ENCODE measurements around the gene AQP9. TPM values are rescaled to one million over a fixed set of nuclear protein-coding genes. Genes with fewer than 3 reads are reported as not detected.

Gene AQP9
- total RNA-seq, 2 donors from 2014 or later, result 0.17 to 0.18 TPM

- Histone ChIP-seq H3K36me3 (no peaks in the 10 kb centered on the region), H3K27ac (no peak overlapping the region), H3K4me1 (replicated peaks) (no peaks in the 10 kb centered on the region), H3K9me3 (no peaks in the 10 kb centered on the region), H3K4me3 (no peak overlapping the region), H3K27me3 (replicated peaks; ENCODE audit: insufficient read depth) (no peaks in the 10 kb centered on the region)
- 87% methylated on average over 6 of the region's 6 CpGs for WGBS
- TF ChIP-seq POLR2A (IDR thresholded peaks at IDR 0.05), result no peak
- TF ChIP-seq POLR2AphosphoS5 (IDR thresholded peaks at IDR 0.05), result no peak
- no peak for TF ChIP-seq CTCF (IDR thresholded peaks at IDR 0.05)
- intact Hi-C loops (cut with DNase I), result no loop called here
- DNase-seq (ENCODE audit: low spot score), result no peak
Observed at GRCh38 chr15:58159827-58160386, 21.7 kb downstream of the AQP9 start.

- H3K27ac ChIP-seq, result no peak overlapping the region
- TF ChIP-seq POLR2AphosphoS5 (IDR thresholded peaks at IDR 0.05) (no peak), POLR2A (IDR thresholded peaks at IDR 0.05) (no peak), CTCF (IDR thresholded peaks at IDR 0.05) (no peak)
- H3K4me3 ChIP-seq, result no peak overlapping the region
- intact Hi-C loops (cut with DNase I), result no loop called here
- DNase-seq (ENCODE audit: low spot score), result no peak
- no peaks in the 10 kb centered on the region for H3K4me1 ChIP-seq (replicated peaks)
- no peaks in the 10 kb centered on the region for H3K27me3 ChIP-seq (replicated peaks; ENCODE audit: insufficient read depth)
- H3K9me3 ChIP-seq, result no peaks in the 10 kb centered on the region
- 58% methylated on average over 1 of the region's 1 CpG for WGBS
- no peaks in the 10 kb centered on the region for H3K36me3 ChIP-seq
Observed at GRCh38 chr15:58161436-58161930, 23.3 kb downstream of the AQP9 start.

DNA sequence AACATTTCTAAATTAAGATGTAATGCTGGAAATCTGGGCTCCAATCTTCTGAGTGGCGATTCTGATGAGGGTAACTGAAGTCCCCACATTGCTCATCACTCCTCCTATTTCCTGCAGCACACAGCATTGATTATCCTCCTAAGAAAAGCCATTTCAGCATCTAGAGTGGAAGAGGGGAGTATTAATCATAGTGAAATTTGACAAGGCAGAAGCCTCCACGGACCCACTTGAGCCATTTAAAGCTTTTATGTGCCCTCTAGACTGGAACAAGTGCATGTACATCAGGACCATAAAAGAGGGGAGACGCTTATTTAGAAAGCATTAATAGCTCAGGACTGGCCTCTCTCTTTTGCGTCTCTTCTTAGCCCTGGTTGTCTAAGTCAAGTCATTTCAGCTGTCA, 25.8 kb downstream of the AQP9 start:
- H3K9me3 ChIP-seq, result no peaks in the 10 kb centered on the region
- no peak overlapping the region for H3K4me3 ChIP-seq
- H3K27me3 ChIP-seq (replicated peaks; ENCODE audit: insufficient read depth), result no peaks in the 10 kb centered on the region
- no peak for DNase-seq (ENCODE audit: low spot score)
- WGBS, result 62% methylated on average over 4 of the region's 4 CpGs
- H3K36me3 ChIP-seq, result no peaks in the 10 kb centered on the region
- H3K27ac ChIP-seq, result no peak overlapping the region
- intact Hi-C loops (cut with DNase I), result no loop called here
- TF ChIP-seq POLR2AphosphoS5 (IDR thresholded peaks at IDR 0.05), result no peak
- TF ChIP-seq CTCF (IDR thresholded peaks at IDR 0.05), result no peak
- TF ChIP-seq POLR2A (IDR thresholded peaks at IDR 0.05), result no peak
- no peaks in the 10 kb centered on the region for H3K4me1 ChIP-seq (replicated peaks)

GRCh38 chr15:58164926-58165325, 26.7 kb downstream of the AQP9 start:
- Histone ChIP-seq H3K4me1 (replicated peaks) (no peaks in the 10 kb centered on the region), H3K27ac (no peak overlapping the region), H3K36me3 (no peaks in the 10 kb centered on the region), H3K9me3 (no peaks in the 10 kb centered on the region), H3K4me3 (no peak overlapping the region), H3K27me3 (replicated peaks; ENCODE audit: insufficient read depth) (no peaks in the 10 kb centered on the region)
- TF ChIP-seq POLR2A (IDR thresholded peaks at IDR 0.05) (no peak), CTCF (IDR thresholded peaks at IDR 0.05) (no peak), POLR2AphosphoS5 (IDR thresholded peaks at IDR 0.05) (no peak)
- DNase-seq (ENCODE audit: low spot score), result no peak
- WGBS, result 94% methylated on average over 1 of the region's 1 CpG
- intact Hi-C loops (cut with DNase I), result no loop called here

GRCh38 chr15:58165661-58166060, 27.5 kb downstream of the AQP9 start:
- Histone ChIP-seq H3K36me3 (no peaks in the 10 kb centered on the region), H3K27me3 (replicated peaks; ENCODE audit: insufficient read depth) (no peaks in the 10 kb centered on the region), H3K4me3 (no peak overlapping the region), H3K27ac (no peak overlapping the region), H3K9me3 (no peaks in the 10 kb centered on the region), H3K4me1 (replicated peaks) (no peaks in the 10 kb centered on the region)
- TF ChIP-seq CTCF (IDR thresholded peaks at IDR 0.05) (no peak), POLR2A (IDR thresholded peaks at IDR 0.05) (no peak), POLR2AphosphoS5 (IDR thresholded peaks at IDR 0.05) (no peak)
- DNase-seq (ENCODE audit: low spot score), result peak; percentile 67
- intact Hi-C loops (cut with DNase I), result no loop called here
